Endothelial cell of umbilical vein (primary cell): Measurements from ENCODE around the gene SLC8A1. TPM values are rescaled to one million over a fixed set of nuclear protein-coding genes. Genes with fewer than 3 reads are reported as not detected.

Experiments used
- BruUV-seq: library from RNA; stranded (reverse); fragments of 400-500 nt; replicated peaks from 2 replicates; lab custom pipeline; 2021; lab: Mats Ljungman, UMichigan
- CTCF ChIA-PET: fragments of 300-600, 350-600 bp; sonication (Branson Sonifier 250); formaldehyde crosslinking; loops from one replicate; lab custom pipeline; 2021; ENCODE audit warnings: antibody characterized with exemption, inconsistent platforms; lab: Charles Lee
- POLR2A ChIA-PET: fragments of 300-600, 350-600 bp; sonication (Branson Sonifier 250); formaldehyde crosslinking; loops from one replicate; lab custom pipeline; 2021; ENCODE audit warnings: antibody characterized with exemption, inconsistent platforms; lab: Charles Lee
- DNase-seq: peaks from one replicate; pipeline ENCODE4 v3.0.0-alpha.2; 2011; ENCODE audit warnings: low read depth, low spot score
- FAIRE-seq: peaks from 2 replicates; lab custom pipeline; 2011; peaks lifted over from hg19 to GRCh38; lab: Jason Lieb, UNC
- H2AFZ ChIP-seq: 2 replicates; pipeline ENCODE4 v1.6.0; 2012; ENCODE audit warnings: low read depth, low read length, control low read depth, inconsistent platforms
- H3K27ac ChIP-seq: 2 replicates; pipeline ENCODE4 v1.5.1; 2011; ENCODE audit warnings: low read depth, mild to moderate bottlenecking, control low read depth, low read length, moderate library complexity; ENCODE audit not compliant: insufficient read depth
- H3K27me3 ChIP-seq, 2 experiments: 2 replicates each; pipeline versions ENCODE4 v1.6.0 to v1.6.1; 2011; ENCODE audit warnings: low read length in 2 of 2, mixed read lengths in 1 of 2; ENCODE audit not compliant: control insufficient read depth in 2 of 2, insufficient read depth in 2 of 2
- H3K36me3 ChIP-seq, 2 experiments: 2 replicates in 1 of 2; 3 replicates in 1 of 2; pipeline ENCODE4 v1.5.1; 2011; ENCODE audit warnings: low read length in 2 of 2, mild to moderate bottlenecking in 1 of 2, moderate library complexity in 1 of 2; ENCODE audit not compliant: control insufficient read depth in 2 of 2, insufficient read depth in 2 of 2; ENCODE audit errors: extremely low read depth in 1 of 2
- H3K4me1 ChIP-seq: 3 replicates; pipeline ENCODE4 v1.5.1; 2011; ENCODE audit warnings: mild to moderate bottlenecking, low read length; ENCODE audit not compliant: control insufficient read depth, insufficient read depth; ENCODE audit errors: extremely low read depth
- H3K4me2 ChIP-seq: 2 replicates; pipeline ENCODE4 v1.6.1; 2011; ENCODE audit warnings: low read length, control low read depth, mixed read lengths; ENCODE audit not compliant: insufficient read depth
- H3K4me3 ChIP-seq, 3 experiments: fragments of 200-600 bp in 1 of 3; sonication (generic), shearing (Covaris generic) in 1 of 3; replicated peaks in 1 of 3; 2 replicates each; pipeline ENCODE4 v1.5.1; 2011 to 2016; ENCODE audit warnings: control low read depth in 3 of 3, low read length in 3 of 3, mild to moderate bottlenecking in 2 of 3, inconsistent platforms in 1 of 3, low read depth in 1 of 3, moderate library complexity in 1 of 3; ENCODE audit not compliant: insufficient read depth in 1 of 3
- H3K79me2 ChIP-seq: 2 replicates; pipeline ENCODE4 v1.6.0; 2012; ENCODE audit warnings: low read length, inconsistent platforms; ENCODE audit not compliant: control insufficient read depth, insufficient read depth
- H3K9ac ChIP-seq: replicated peaks from 2 replicates; pipeline ENCODE3; 2011; ENCODE audit warnings: low read length, control low read depth; ENCODE audit not compliant: insufficient read depth; ENCODE audit errors: extremely low read depth
- H3K9me1 ChIP-seq: replicated peaks from 3 replicates; pipeline ENCODE4 v1.6.0; 2011; ENCODE audit warnings: mild to moderate bottlenecking, low read length; ENCODE audit not compliant: control insufficient read depth, insufficient read depth; ENCODE audit errors: extremely low read depth
- H3K9me3 ChIP-seq: replicated peaks from 2 replicates; pipeline ENCODE4 v1.5.1; 2012; ENCODE audit warnings: low read length, inconsistent platforms; ENCODE audit not compliant: control insufficient read depth, insufficient read depth
- H4K20me1 ChIP-seq: replicated peaks from 2 replicates; pipeline ENCODE3; 2011; ENCODE audit warnings: mild to moderate bottlenecking, low read length; ENCODE audit not compliant: control insufficient read depth, insufficient read depth; ENCODE audit errors: extremely low read depth
- CTCF ChIP-seq, 2 donors: IDR thresholded peaks; 1 replicate in 1 of 2; 2 replicates in 1 of 2; pipeline ENCODE4 v1.5.1; 2011; ENCODE audit warnings: low read length in 2 of 2, mild to moderate bottlenecking in 2 of 2, moderate library complexity in 2 of 2, control low read depth in 1 of 2, inconsistent platforms in 1 of 2, low read depth in 1 of 2; ENCODE audit not compliant: insufficient read depth in 1 of 2; ENCODE audit errors: extremely low read depth in 1 of 2
- EZH2 ChIP-seq: IDR thresholded peaks from 2 replicates; pipeline ENCODE4 v1.6.1; 2012; ENCODE audit warnings: borderline replicate concordance, low read depth, mild to moderate bottlenecking, moderate library complexity, low read length, inconsistent platforms; ENCODE audit not compliant: severe bottlenecking
- FOS ChIP-seq: IDR thresholded peaks from 2 replicates; pipeline ENCODE4 v1.6.1; 2011; ENCODE audit warnings: mild to moderate bottlenecking, low read length, moderate library complexity, borderline replicate concordance; ENCODE audit not compliant: insufficient read depth
- GATA2 ChIP-seq: IDR thresholded peaks from 2 replicates; pipeline ENCODE4 v1.7.0; 2011; ENCODE audit warnings: low read depth, mild to moderate bottlenecking, moderate library complexity, mixed read lengths, low read length; ENCODE audit not compliant: insufficient read length, insufficient read depth
- JUN ChIP-seq: IDR thresholded peaks from 2 replicates; pipeline ENCODE4 v1.6.1; 2011; ENCODE audit warnings: borderline replicate concordance, low read depth; ENCODE audit not compliant: insufficient read length, insufficient read depth
- MAX ChIP-seq: IDR thresholded peaks from 2 replicates; pipeline ENCODE4 v1.6.1; 2011; ENCODE audit not compliant: insufficient read depth, insufficient read length
- MYC ChIP-seq: IDR thresholded peaks from one replicate; pipeline ENCODE4 v1.6.1; 2011; ENCODE audit warnings: mild to moderate bottlenecking, low read depth, low read length
- POLR2A ChIP-seq: IDR thresholded peaks from 2 replicates; pipeline ENCODE4 v1.6.1; 2012; ENCODE audit warnings: low read depth, mild to moderate bottlenecking, control low read depth, low read length
- POLR2AphosphoS5 ChIP-seq: IDR thresholded peaks from 2 replicates; pipeline ENCODE4 v1.6.1; 2012; ENCODE audit warnings: low read depth, mild to moderate bottlenecking, control low read depth, low read length, moderate library complexity; ENCODE audit not compliant: insufficient read depth
- dilution Hi-C: fragments of 300-500 bp; cut with MboI; formaldehyde crosslinking; loops from one replicate; pipeline ENCODE4 v1.15.0; 2019; ENCODE audit warnings: low sequenced_read_pairs; ENCODE audit not compliant: extremely low pct_ligation_motif_present
- intact Hi-C: fragments of 100-400 bp; cut with micrococcal nuclease; formaldehyde crosslinking; loops from one replicate; pipeline ENCODE4 v1.10.0; 2022
- polyA plus RNA-seq, 4 experiments: library from polyadenylated mRNA; depleted of rRNA in 3 of 4; stranded (reverse) in 3 of 4; unstranded in 1 of 4; fragments of >200 nt; gene quantifications; 2 replicates each; pipeline versions ENCODE4 v1.2.1 to v1.2.3, GENCODE V29; 2011 to 2012; ENCODE audit warnings: missing spikeins in 1 of 4
- total RNA-seq: library from RNA; stranded (reverse); gene quantifications from 2 replicates; pipeline ENCODE4 v1.2.3, GENCODE V29; 2021

SLC8A1 gene
- total and polyA plus RNA-seq, 2 donors (not counting 3 experiments of a cell fraction or from before 2014, with no cell fraction given) = 0.19 to 1.8 TPM

- H2AFZ ChIP-seq = no peak overlapping the region
- no peak for TF ChIP-seq POLR2AphosphoS5
- no peak for TF ChIP-seq MAX
- TF ChIP-seq POLR2A = no peak
- no peak for TF ChIP-seq JUN
- no peak for TF ChIP-seq EZH2
- TF ChIP-seq FOS = no peak
- TF ChIP-seq MYC = no peak
- TF ChIP-seq CTCF (IDR thresholded peaks at IDR 0.05; ENCODE audit: extremely low read depth in 1 of 2, insufficient read depth in 1 of 2, low read depth in 1 of 2, low read length in 2 of 2) = no peak
- no peak for TF ChIP-seq GATA2
- H3K27ac ChIP-seq = no peak overlapping the region
- H3K36me3 ChIP-seq = no peaks in the 10 kb centered on the region
- no TSS peak for BruUV-seq
- H3K4me3 ChIP-seq = no peak overlapping the region
- H3K27me3 ChIP-seq = no peaks in the 10 kb centered on the region
- H3K4me1 ChIP-seq = no peaks in the 10 kb centered on the region
- CTCF ChIA-PET = no interaction called here
- DNase-seq = no peak
- no peaks in the 10 kb centered on the region for H3K79me2 ChIP-seq
- H3K9me1 ChIP-seq = no peaks in the 10 kb centered on the region
- dilution Hi-C loops = no loop called here
- POLR2A ChIA-PET = no interaction called here
- H3K9me3 ChIP-seq = no peaks in the 10 kb centered on the region
- H4K20me1 ChIP-seq = no peaks in the 10 kb centered on the region
- no peak overlapping the region for H3K4me2 ChIP-seq
- intact Hi-C loops = no loop called here
- no peak overlapping the region for H3K9ac ChIP-seq
- no peak for FAIRE-seq
These were observed 273.6 kb downstream of the SLC8A1 start for GRCh38 chr2:40178171-40178778.
